Measurements from ENCODE around the gene R3HDM4. TPM values are rescaled to one million over a fixed set of nuclear protein-coding genes. Genes with fewer than 3 reads are reported as not detected.
"Not testable (repeated sequence)": the region's sequence is repeated elsewhere in the genome, so short reads cannot be mapped to it uniquely, and the experiment has no call there.

Gene R3HDM4
- total and polyA plus RNA-seq, 4 donors: 14.1 to 72.4 (median 20.2) TPM

- no peak for TF ChIP-seq JUND (IDR thresholded peaks at IDR 0.05)
Observed at GRCh38 chr19:896434-896833, 16.6 kb downstream of the R3HDM4 start (continued).

- peak; percentile 88 for DNase-seq (ENCODE audit: low spot score)
- Histone ChIP-seq H3K4me3 (ENCODE audit: low read depth in 1 of 3, low read length in 3 of 3) (peak within 1 kb of the TSS; percentile 74 to 91 (median 84)), H3K4me1 (ENCODE audit: control insufficient read depth in 4 of 4, insufficient read depth in 4 of 4, low read length in 3 of 4) (peaks cover 0 to 7% (median 4%) of the 10 kb centered on the region in 4 donors), H3K27me3 (ENCODE audit: control insufficient read depth in 4 of 4, insufficient read depth in 4 of 4, low read length in 3 of 4) (no peaks in the 10 kb centered on the region), H3K36me3 (ENCODE audit: control insufficient read depth in 4 of 4, insufficient read depth in 3 of 4, low read depth in 1 of 4, low read length in 3 of 4) (peaks cover 0 to 17% (median 7%) of the 10 kb centered on the region in 4 donors), H3K27ac (ENCODE audit: low read depth in 1 of 2, low read length in 2 of 2) (peak within 1 kb of the TSS; percentile 83 to 93), H3K9ac (ENCODE audit: low read depth in 1 of 2, low read length in 2 of 2) (peak within 1 kb of the TSS; percentile 77 to 82), H3K9me3 (ENCODE audit: control insufficient read depth in 4 of 4, low read length in 3 of 4) (no peaks in the 10 kb centered on the region)
- TF ChIP-seq FOXA1 (IDR thresholded peaks at IDR 0.05) (peak; percentile 24), CTCF (IDR thresholded peaks at IDR 0.05; ENCODE audit: low read depth, low read length, missing input control) (no peak), RXRA (IDR thresholded peaks at IDR 0.05) (no peak), NR2F2 (IDR thresholded peaks at IDR 0.05) (peak; percentile 28), ATF3 (IDR thresholded peaks at IDR 0.05) (peak; percentile 93), YY1 (IDR thresholded peaks at IDR 0.05) (peak; percentile 96), SP1 (IDR thresholded peaks at IDR 0.05) (peak; percentile 67), GABPA (IDR thresholded peaks at IDR 0.05 in 1 of 2, conservative IDR thresholded peaks at IDR 0.05 in 1 of 2) (peak in 1 of 2 donors; percentile 40), HNF4A (conservative IDR thresholded peaks at IDR 0.05) (peak; percentile 20 to 28), TAF1 (conservative IDR thresholded peaks at IDR 0.05) (no peak), JUND (IDR thresholded peaks at IDR 0.05) (peak in 1 of 2 donors; percentile 51), EGR1 (IDR thresholded peaks at IDR 0.05; ENCODE audit: low read depth in 2 of 2) (no peak)
- WGBS: under 1% methylated on average over 68 of the region's 69 CpGs
Observed at GRCh38 chr19:892894-893689, 19.9 kb downstream of the R3HDM4 start, which contains the start of the genes MED16 and RNU6-9. Gene MED16, minus strand, starts transcription at chr19:893187. Its CDS starts 2,056 bp downstream, at chr19:891131. Gene RNU6-9, plus strand, starts transcription at chr19:893484.

- no peaks in the 10 kb centered on the region for H3K27me3 ChIP-seq (ENCODE audit: control insufficient read depth in 4 of 4, insufficient read depth in 4 of 4, low read length in 3 of 4)
- H3K4me1 ChIP-seq (ENCODE audit: control insufficient read depth in 4 of 4, insufficient read depth in 4 of 4, low read length in 3 of 4): peaks cover 0 to 7% (median 4%) of the 10 kb centered on the region in 4 donors
- H3K27ac ChIP-seq (ENCODE audit: low read depth in 1 of 2, low read length in 2 of 2): peak overlapping the region; percentile 83 to 93
- no peak for TF ChIP-seq REST (IDR thresholded peaks at IDR 0.05)
- TF ChIP-seq HNF4G (IDR thresholded peaks at IDR 0.05): no peak
- TF ChIP-seq NR2F2 (IDR thresholded peaks at IDR 0.05): no peak
- no peak for TF ChIP-seq RXRA (IDR thresholded peaks at IDR 0.05)
- no peak for TF ChIP-seq SP1 (IDR thresholded peaks at IDR 0.05)
- H3K4me3 ChIP-seq (ENCODE audit: low read depth in 1 of 3, low read length in 3 of 3): peak overlapping the region; percentile 57 to 91 (median 74)
- WGBS: 5% methylated on average over 27 of the region's 27 CpGs
- peaks cover 0 to 22% (median 7%) of the 10 kb centered on the region in 4 donors for H3K36me3 ChIP-seq (ENCODE audit: control insufficient read depth in 4 of 4, insufficient read depth in 3 of 4, low read depth in 1 of 4, low read length in 3 of 4)
- H3K9me3 ChIP-seq (ENCODE audit: control insufficient read depth in 4 of 4, low read length in 3 of 4): no peaks in the 10 kb centered on the region
- no peak for DNase-seq (ENCODE audit: low spot score)
- H3K9ac ChIP-seq (ENCODE audit: low read depth in 1 of 2, low read length in 2 of 2): peak overlapping the region; percentile 75 to 80
Observed at GRCh38 chr19:892243-892893, 20.7 kb downstream of the R3HDM4 start.

GRCh38 chr19:891421-892200 is 21.4 kb downstream of the R3HDM4 start:
- peaks cover 0 to 27% (median 8%) of the 10 kb centered on the region in 4 donors for H3K36me3 ChIP-seq (ENCODE audit: control insufficient read depth in 4 of 4, insufficient read depth in 3 of 4, low read depth in 1 of 4, low read length in 3 of 4)
- H3K27me3 ChIP-seq (ENCODE audit: control insufficient read depth in 4 of 4, insufficient read depth in 4 of 4, low read length in 3 of 4); H3K4me1 ChIP-seq (ENCODE audit: control insufficient read depth in 4 of 4, insufficient read depth in 4 of 4, low read length in 3 of 4); DNase-seq (ENCODE audit: low spot score); H3K9me3 ChIP-seq (ENCODE audit: control insufficient read depth in 4 of 4, low read length in 3 of 4); H3K27ac ChIP-seq (ENCODE audit: low read depth in 1 of 2, low read length in 2 of 2): not testable (repeated sequence)
- peak overlapping the region in 2 of 3 donors; percentile 74 to 91 for H3K4me3 ChIP-seq (ENCODE audit: low read depth in 1 of 3, low read length in 3 of 3)
- 79% methylated on average over 45 of the region's 50 CpGs for WGBS
- peak overlapping the region; percentile 75 to 80 for H3K9ac ChIP-seq (ENCODE audit: low read depth in 1 of 2, low read length in 2 of 2)

Measured in liver (tissue), 9 donors.